GM12878 (cell line): Measurements from ENCODE around the gene ANO4. TPM values are rescaled to one million over a fixed set of nuclear protein-coding genes. Genes with fewer than 3 reads are reported as not detected.

Experiments used
- ATAC-seq: fragments of 200-7000 bp; cut with Tn5 transposase; 3 replicates; pipeline ENCODE4 v1.9.1; 2020; ENCODE audit warnings: mild to moderate bottlenecking, moderate library complexity
- BruUV-seq: library from RNA; stranded (reverse); fragments of 400-500 nt; replicated peaks from 2 replicates; lab custom pipeline; 2021; lab: Mats Ljungman, UMichigan
- CTCF ChIA-PET: fragments of 300-600 bp; sonication (Branson Sonifier 250); formaldehyde crosslinking; extraction: SDS; loops from one replicate; lab custom pipeline; 2021; ENCODE audit warnings: inconsistent platforms; lab: Yijun Ruan, JAX
- POLR2A ChIA-PET: fragments of 350-600 bp; formaldehyde crosslinking; extraction: SDS; loops from one replicate; lab custom pipeline; 2021; ENCODE audit warnings: inconsistent platforms; lab: Charles Lee
- RAD21 ChIA-PET: fragments of 300-600 bp; sonication (Branson Sonifier 250); formaldehyde crosslinking; loops from one replicate; lab custom pipeline; 2023; ENCODE audit warnings: antibody characterized with exemption; ENCODE audit not compliant: unreplicated experiment; lab: Charles Lee
- SMC1A ChIA-PET: fragments of 300-600 bp; sonication (Branson Sonifier 250); formaldehyde crosslinking; loops from one replicate; lab custom pipeline; 2023; ENCODE audit not compliant: unreplicated experiment, uncharacterized antibody; lab: Charles Lee
- DNase-seq: peaks from one replicate; pipeline ENCODE4 v3.0.0-alpha.2; 2011; ENCODE audit warnings: low read depth, low spot score
- FAIRE-seq: peaks from 3 replicates; lab custom pipeline; 2011; peaks lifted over from hg19 to GRCh38; lab: Jason Lieb, UNC
- H2AFZ ChIP-seq: 2 replicates; pipeline ENCODE4 v1.6.0; 2011; ENCODE audit warnings: low read depth, low read length, control low read depth; ENCODE audit not compliant: control insufficient read depth
- H3K27ac ChIP-seq: 2 replicates; pipeline ENCODE4 v1.5.1; 2011; ENCODE audit warnings: control low read depth; ENCODE audit not compliant: control insufficient read depth, insufficient read depth
- H3K27me3 ChIP-seq, 2 experiments: replicated peaks in 1 of 2; 2 replicates each; pipeline versions ENCODE4 v1.6.0 to v1.6.1; 2011; ENCODE audit warnings: low read length in 1 of 2; ENCODE audit not compliant: control insufficient read depth in 2 of 2, insufficient read depth in 2 of 2
- H3K36me3 ChIP-seq, 2 experiments: 2 replicates each; pipeline ENCODE4 v1.5.1; 2011; ENCODE audit warnings: low read length in 1 of 2; ENCODE audit not compliant: control insufficient read depth in 2 of 2, insufficient read depth in 2 of 2
- H3K4me1 ChIP-seq: 2 replicates; pipeline ENCODE4 v1.6.1; 2011; ENCODE audit warnings: mild to moderate bottlenecking, low read length, moderate library complexity, mixed read lengths; ENCODE audit not compliant: control insufficient read depth, insufficient read depth
- H3K4me2 ChIP-seq: 2 replicates; pipeline ENCODE4 v1.6.0; 2011; ENCODE audit warnings: control low read depth; ENCODE audit not compliant: control insufficient read depth, insufficient read depth
- H3K4me3 ChIP-seq: fragments of 200-600 bp; sonication (generic); 2 replicates; pipeline ENCODE4 v1.5.1; 2016
- H3K79me2 ChIP-seq: 2 replicates; pipeline ENCODE4 v1.6.0; 2011; ENCODE audit warnings: low read length; ENCODE audit not compliant: control insufficient read depth, insufficient read depth
- H3K9ac ChIP-seq: 2 replicates; pipeline ENCODE4 v1.8.0; 2011; ENCODE audit warnings: low read length, control low read depth, mixed read lengths; ENCODE audit not compliant: control insufficient read depth, insufficient read depth
- H3K9me3 ChIP-seq: replicated peaks from 3 replicates; pipeline ENCODE4 v1.5.1; 2011; ENCODE audit warnings: mild to moderate bottlenecking, low read length; ENCODE audit not compliant: control insufficient read depth, insufficient read depth
- H4K20me1 ChIP-seq: 2 replicates; pipeline ENCODE4 v1.6.0; 2011; ENCODE audit not compliant: control insufficient read depth, insufficient read depth
- CREB1 ChIP-seq: IDR thresholded peaks from 2 replicates; pipeline ENCODE4 v1.6.1; 2012; ENCODE audit warnings: low read depth, mild to moderate bottlenecking, inconsistent platforms
- ELK1 ChIP-seq: IDR thresholded peaks from 2 replicates; pipeline ENCODE4 v1.6.1; 2012; ENCODE audit warnings: low read depth, low read length, improper control_type of control experiment
- MEF2A ChIP-seq: IDR thresholded peaks from 2 replicates; pipeline ENCODE4 v1.6.1; 2011; ENCODE audit warnings: low read depth, mild to moderate bottlenecking, low read length, moderate library complexity; ENCODE audit not compliant: insufficient read depth
- MTA2 ChIP-seq: fragments of 450-650 bp; IDR thresholded peaks from 2 replicates; pipeline ENCODE4 v1.6.1; 2016; ENCODE audit warnings: low read depth, mild to moderate bottlenecking, moderate library complexity
- NBN ChIP-seq: fragments of 450-650 bp; IDR thresholded peaks from 2 replicates; pipeline ENCODE4 v1.6.1; 2016
- NKRF ChIP-seq: fragments of 450-650 bp; conservative IDR thresholded peaks from 2 replicates; pipeline ENCODE4 v1.6.1; 2017; ENCODE audit warnings: mild to moderate bottlenecking, moderate library complexity
- RCOR1 ChIP-seq: conservative IDR thresholded peaks from 2 replicates; pipeline ENCODE4 v1.6.1; 2012; ENCODE audit warnings: low read depth, low read length, improper control_type of control experiment
- ZNF207 ChIP-seq: fragments of 450-650 bp; IDR thresholded peaks from 2 replicates; pipeline ENCODE4 v1.6.1; 2014; ENCODE audit warnings: antibody characterized with exemption, mild to moderate bottlenecking, borderline replicate concordance
- WGBS: methylation state at CpG from one replicate; pipeline ENCODE4 v1.1.6; 2016; ENCODE audit warnings: low lambda C conversion rate; ENCODE audit not compliant: insufficient replicate concordance, insufficient coverage; ENCODE audit errors: missing lambda C conversion rate; 5-methylcytosine and 5-hydroxymethylcytosine counted together
- in situ Hi-C: fragments of 300-500 bp; cut with MboI; formaldehyde crosslinking; loops from 9 replicates; pipeline ENCODE4 v1.14.3; 2018; ENCODE audit warnings: mixed read lengths
- intact Hi-C: fragments of 100-400 bp; cut with micrococcal nuclease; formaldehyde crosslinking; loops from one replicate; pipeline ENCODE4 v1.14.2; 2022; ENCODE audit not compliant: unreplicated experiment
- polyA plus RNA-seq, 11 experiments: library from polyadenylated mRNA; depleted of rRNA in 4 of 11; unstranded in 6 of 11; stranded (reverse) in 5 of 11; fragments of >200 nt; fragmentation: Nextera tagmentation in 4 of 11; fragmentation: Illumina TruSeq in 1 of 11; extraction: Ambion mirVana in 4 of 11; extraction: Trizol in 1 of 11; gene quantifications; 1 replicate in 1 of 11; 2 replicates in 10 of 11; pipeline versions ENCODE4 v1.2.1 to v1.2.3, GENCODE V29; 2011 to 2016; ENCODE audit warnings: inconsistent platforms in 2 of 11, missing spikeins in 2 of 11, low read depth in 1 of 11
- total RNA-seq, 4 experiments: library from RNA; depleted of rRNA in 3 of 4; stranded (reverse); fragments of >200 nt in 3 of 4; fragmentation: Illumina TruSeq in 1 of 4; extraction: Trizol in 1 of 4; gene quantifications; 2 replicates each; pipeline versions ENCODE4 v1.2.1 to v1.2.3, GENCODE V29; 2013 to 2021
- TF ChIP-seq, protein P1 (sequence below): fragments of 450-650 bp; formaldehyde crosslinking; IDR thresholded peaks from 2 replicates; pipeline ENCODE4 v1.4.0; 2022; ENCODE audit warnings: mild to moderate bottlenecking, moderate library complexity
- TF ChIP-seq, protein P2 (sequence below), 3 experiments: IDR thresholded peaks in 2 of 3; conservative IDR thresholded peaks in 1 of 3; 2 replicates each; pipeline ENCODE4 v1.5.1; 2011; ENCODE audit warnings: low read depth in 3 of 3, low read length in 3 of 3, mild to moderate bottlenecking in 3 of 3, control low read depth in 2 of 3, moderate library complexity in 2 of 3, inconsistent platforms in 1 of 3, mixed read lengths in 1 of 3; ENCODE audit not compliant: control insufficient read depth in 2 of 3, insufficient read depth in 1 of 3; ENCODE audit errors: extremely low read depth in 1 of 3
- TF ChIP-seq, protein P3 (sequence below): fragments of 450-650 bp; IDR thresholded peaks from 2 replicates; pipeline ENCODE4 v1.6.1; 2017; ENCODE audit warnings: mild to moderate bottlenecking, moderate library complexity

Gene ANO4
- total and polyA plus RNA-seq, 10 of the 15 experiments (the other 5 are each of a cell fraction or from before 2014, with no cell fraction given): not detected

DNA sequence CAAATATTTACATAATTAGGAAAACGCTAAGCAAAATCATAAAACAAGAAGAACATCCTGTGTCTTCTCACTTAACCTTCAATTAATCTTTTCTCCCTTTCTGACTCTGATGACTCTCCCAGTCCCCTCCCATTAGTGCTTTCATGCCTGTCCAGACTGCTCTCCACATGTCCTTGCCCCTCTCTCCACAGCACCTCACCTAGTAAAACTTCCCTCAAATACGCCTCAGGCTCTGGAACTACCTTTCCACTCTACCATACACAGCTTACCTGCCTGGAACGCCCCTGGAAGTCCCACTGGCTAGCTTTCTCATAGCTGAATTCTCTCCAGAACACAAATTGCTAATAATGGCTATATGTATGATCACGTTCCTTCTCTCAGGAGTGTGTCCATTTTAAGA lies 370.7 kb downstream of the ANO4 start:
- H3K36me3 ChIP-seq: no peaks in the 10 kb centered on the region
- no peaks in the 10 kb centered on the region for H3K27me3 ChIP-seq
- ChIA-PET CTCF (no interaction called here), POLR2A (interaction anchor here (0.6 kb wide), 1 partner anchor 1742 kb away, joined by 3 read pairs; no protein-coding TSS in a partner anchor), SMC1A (interaction anchor here (1.1 kb wide), 1 partner anchor 24 kb away, joined by 3 read pairs; no protein-coding TSS in a partner anchor), RAD21 (no interaction called here)
- no peaks in the 10 kb centered on the region for H3K79me2 ChIP-seq
- no peak overlapping the region for H3K4me3 ChIP-seq
- no peak for FAIRE-seq
- no peak overlapping the region for H2AFZ ChIP-seq
- no peak overlapping the region for H3K9ac ChIP-seq
- in situ Hi-C loops: no loop called here
- intact Hi-C loops: no loop called here
- no peaks in the 10 kb centered on the region for H4K20me1 ChIP-seq
- no peaks in the 10 kb centered on the region for H3K9me3 ChIP-seq
- no TSS peak for BruUV-seq
- H3K4me1 ChIP-seq: no peaks in the 10 kb centered on the region
- no peak for ATAC-seq
- H3K4me2 ChIP-seq: no peak overlapping the region
- DNase-seq: no peak
- H3K27ac ChIP-seq: no peak overlapping the region
- WGBS: 10% methylated on average over 4 of the region's 4 CpGs
- TF ChIP-seq NKRF (no peak), ELK1 (no peak), MEF2A (no peak), MTA2 (no peak), NBN (no peak), CREB1 (no peak), RCOR1 (no peak), ZNF207 (no peak)
- TF ChIP-seq, protein P1, sequence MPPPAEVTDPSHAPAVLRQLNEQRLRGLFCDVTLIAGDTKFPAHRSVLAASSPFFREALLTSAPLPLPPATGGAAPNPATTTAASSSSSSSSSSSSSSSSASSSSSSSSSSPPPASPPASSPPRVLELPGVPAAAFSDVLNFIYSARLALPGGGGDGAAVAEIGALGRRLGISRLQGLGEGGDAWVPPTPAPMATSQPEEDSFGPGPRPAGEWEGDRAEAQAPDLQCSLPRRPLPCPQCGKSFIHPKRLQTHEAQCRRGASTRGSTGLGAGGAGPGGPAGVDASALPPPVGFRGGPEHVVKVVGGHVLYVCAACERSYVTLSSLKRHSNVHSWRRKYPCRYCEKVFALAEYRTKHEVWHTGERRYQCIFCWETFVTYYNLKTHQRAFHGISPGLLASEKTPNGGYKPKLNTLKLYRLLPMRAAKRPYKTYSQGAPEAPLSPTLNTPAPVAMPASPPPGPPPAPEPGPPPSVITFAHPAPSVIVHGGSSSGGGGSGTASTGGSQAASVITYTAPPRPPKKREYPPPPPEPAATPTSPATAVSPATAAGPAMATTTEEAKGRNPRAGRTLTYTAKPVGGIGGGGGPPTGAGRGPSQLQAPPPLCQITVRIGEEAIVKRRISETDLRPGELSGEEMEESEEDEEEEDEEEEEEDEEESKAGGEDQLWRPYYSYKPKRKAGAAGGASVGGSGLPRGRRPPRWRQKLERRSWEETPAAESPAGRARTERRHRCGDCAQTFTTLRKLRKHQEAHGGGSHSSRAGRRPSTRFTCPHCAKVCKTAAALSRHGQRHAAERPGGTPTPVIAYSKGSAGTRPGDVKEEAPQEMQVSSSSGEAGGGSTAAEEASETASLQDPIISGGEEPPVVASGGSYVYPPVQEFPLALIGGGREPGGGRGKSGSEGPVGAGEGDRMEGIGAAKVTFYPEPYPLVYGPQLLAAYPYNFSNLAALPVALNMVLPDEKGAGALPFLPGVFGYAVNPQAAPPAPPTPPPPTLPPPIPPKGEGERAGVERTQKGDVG: no peak
- TF ChIP-seq, protein P2, sequence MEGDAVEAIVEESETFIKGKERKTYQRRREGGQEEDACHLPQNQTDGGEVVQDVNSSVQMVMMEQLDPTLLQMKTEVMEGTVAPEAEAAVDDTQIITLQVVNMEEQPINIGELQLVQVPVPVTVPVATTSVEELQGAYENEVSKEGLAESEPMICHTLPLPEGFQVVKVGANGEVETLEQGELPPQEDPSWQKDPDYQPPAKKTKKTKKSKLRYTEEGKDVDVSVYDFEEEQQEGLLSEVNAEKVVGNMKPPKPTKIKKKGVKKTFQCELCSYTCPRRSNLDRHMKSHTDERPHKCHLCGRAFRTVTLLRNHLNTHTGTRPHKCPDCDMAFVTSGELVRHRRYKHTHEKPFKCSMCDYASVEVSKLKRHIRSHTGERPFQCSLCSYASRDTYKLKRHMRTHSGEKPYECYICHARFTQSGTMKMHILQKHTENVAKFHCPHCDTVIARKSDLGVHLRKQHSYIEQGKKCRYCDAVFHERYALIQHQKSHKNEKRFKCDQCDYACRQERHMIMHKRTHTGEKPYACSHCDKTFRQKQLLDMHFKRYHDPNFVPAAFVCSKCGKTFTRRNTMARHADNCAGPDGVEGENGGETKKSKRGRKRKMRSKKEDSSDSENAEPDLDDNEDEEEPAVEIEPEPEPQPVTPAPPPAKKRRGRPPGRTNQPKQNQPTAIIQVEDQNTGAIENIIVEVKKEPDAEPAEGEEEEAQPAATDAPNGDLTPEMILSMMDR (IDR thresholded peaks at IDR 0.05 in 2 of 3, conservative IDR thresholded peaks at IDR 0.05 in 1 of 3; ENCODE audit: control insufficient read depth in 2 of 3, extremely low read depth in 1 of 3, insufficient read depth in 1 of 3, low read depth in 3 of 3, low read length in 3 of 3): no peak
- TF ChIP-seq, protein P3, sequence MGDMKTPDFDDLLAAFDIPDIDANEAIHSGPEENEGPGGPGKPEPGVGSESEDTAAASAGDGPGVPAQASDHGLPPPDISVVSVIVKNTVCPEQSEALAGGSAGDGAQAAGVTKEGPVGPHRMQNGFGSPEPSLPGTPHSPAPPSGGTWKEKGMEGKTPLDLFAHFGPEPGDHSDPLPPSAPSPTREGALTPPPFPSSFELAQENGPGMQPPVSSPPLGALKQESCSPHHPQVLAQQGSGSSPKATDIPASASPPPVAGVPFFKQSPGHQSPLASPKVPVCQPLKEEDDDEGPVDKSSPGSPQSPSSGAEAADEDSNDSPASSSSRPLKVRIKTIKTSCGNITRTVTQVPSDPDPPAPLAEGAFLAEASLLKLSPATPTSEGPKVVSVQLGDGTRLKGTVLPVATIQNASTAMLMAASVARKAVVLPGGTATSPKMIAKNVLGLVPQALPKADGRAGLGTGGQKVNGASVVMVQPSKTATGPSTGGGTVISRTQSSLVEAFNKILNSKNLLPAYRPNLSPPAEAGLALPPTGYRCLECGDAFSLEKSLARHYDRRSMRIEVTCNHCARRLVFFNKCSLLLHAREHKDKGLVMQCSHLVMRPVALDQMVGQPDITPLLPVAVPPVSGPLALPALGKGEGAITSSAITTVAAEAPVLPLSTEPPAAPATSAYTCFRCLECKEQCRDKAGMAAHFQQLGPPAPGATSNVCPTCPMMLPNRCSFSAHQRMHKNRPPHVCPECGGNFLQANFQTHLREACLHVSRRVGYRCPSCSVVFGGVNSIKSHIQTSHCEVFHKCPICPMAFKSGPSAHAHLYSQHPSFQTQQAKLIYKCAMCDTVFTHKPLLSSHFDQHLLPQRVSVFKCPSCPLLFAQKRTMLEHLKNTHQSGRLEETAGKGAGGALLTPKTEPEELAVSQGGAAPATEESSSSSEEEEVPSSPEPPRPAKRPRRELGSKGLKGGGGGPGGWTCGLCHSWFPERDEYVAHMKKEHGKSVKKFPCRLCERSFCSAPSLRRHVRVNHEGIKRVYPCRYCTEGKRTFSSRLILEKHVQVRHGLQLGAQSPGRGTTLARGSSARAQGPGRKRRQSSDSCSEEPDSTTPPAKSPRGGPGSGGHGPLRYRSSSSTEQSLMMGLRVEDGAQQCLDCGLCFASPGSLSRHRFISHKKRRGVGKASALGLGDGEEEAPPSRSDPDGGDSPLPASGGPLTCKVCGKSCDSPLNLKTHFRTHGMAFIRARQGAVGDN: no peak
